Activated T-helper 2 cell treated with anti-CD3 and anti-CD28 coated beads, Interferon-gamma antibody, Interleukin-2, Interleukin-4, amounts not matched to agents 10 μg/mL and 5 μg/mL and 100 μg/mL, durations not matched to agents 14 hours and 24 hours and 36 hours (primary cell): ENCODE results near the gene APOL6. TPM values are rescaled to one million over a fixed set of nuclear protein-coding genes. Genes with fewer than 3 reads are reported as not detected.

Source experiments
- DNase-seq: peaks from one replicate; pipeline ENCODE4 v3.0.0; 2021; ENCODE audit warnings: low spot score
- H3K27ac Mint-ChIP-seq: one replicate; pipeline ENCODE4 v1.8.0; 2021; ENCODE audit warnings: mixed read lengths
- H3K27me3 Mint-ChIP-seq: one replicate; pipeline ENCODE4 v1.8.0; 2021; ENCODE audit warnings: low read depth, mixed read lengths
- H3K36me3 Mint-ChIP-seq: one replicate; pipeline ENCODE4 v1.8.0; 2021; ENCODE audit warnings: low read depth, mixed read lengths
- H3K4me1 Mint-ChIP-seq: one replicate; pipeline ENCODE4 v1.8.0; 2021; ENCODE audit warnings: low read depth, mixed read lengths
- H3K4me3 Mint-ChIP-seq: one replicate; pipeline ENCODE4 v1.8.0; 2021; ENCODE audit warnings: low read depth, mild to moderate bottlenecking, moderate library complexity, mixed read lengths
- H3K9me3 Mint-ChIP-seq: one replicate; pipeline ENCODE4 v1.8.0; 2021; ENCODE audit warnings: mixed read lengths
- intact Hi-C: fragments of 100-400 bp; cut with micrococcal nuclease; formaldehyde crosslinking; loops from one replicate; pipeline ENCODE4 v1.15.1; 2023
- total RNA-seq: library from RNA; stranded (reverse); gene quantifications from 2 replicates; pipeline ENCODE4 v1.2.3, GENCODE V29; 2022

APOL6 gene
- total RNA-seq, 1 donor from 2014 or later: 21.9 TPM

DNA sequence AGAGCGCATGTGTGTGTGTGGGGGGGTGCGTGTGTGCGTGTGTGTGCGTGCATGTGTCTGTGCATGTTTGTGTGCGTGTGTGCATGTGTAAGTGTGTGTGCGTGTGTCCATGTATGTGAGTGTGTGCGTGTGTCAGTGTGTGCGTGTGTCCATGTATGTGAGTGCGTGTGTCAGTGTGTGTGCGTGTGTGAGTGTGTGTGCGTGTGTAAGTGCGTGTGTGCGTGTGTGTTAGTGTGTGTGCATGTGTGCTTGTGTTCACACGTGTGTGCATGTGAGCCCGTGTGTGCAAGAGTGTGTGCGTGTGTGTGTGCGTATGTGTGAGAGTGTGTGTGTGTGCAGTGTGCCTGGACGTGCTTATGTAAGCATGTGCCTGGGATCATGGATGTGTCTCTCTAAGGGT is 14.7 kb upstream of the APOL6 start:
- Mint-ChIP-seq H3K36me3 (peaks cover under 1% of the 10 kb centered on the region), H3K4me1 (peaks cover 33% of the 10 kb centered on the region), H3K27me3 (peaks cover 1% of the 10 kb centered on the region), H3K4me3 (no peak overlapping the region), H3K27ac (no peak overlapping the region), H3K9me3 (peaks cover 1% of the 10 kb centered on the region)
- DNase-seq: no peak
- intact Hi-C loops: no loop called here

DNA sequence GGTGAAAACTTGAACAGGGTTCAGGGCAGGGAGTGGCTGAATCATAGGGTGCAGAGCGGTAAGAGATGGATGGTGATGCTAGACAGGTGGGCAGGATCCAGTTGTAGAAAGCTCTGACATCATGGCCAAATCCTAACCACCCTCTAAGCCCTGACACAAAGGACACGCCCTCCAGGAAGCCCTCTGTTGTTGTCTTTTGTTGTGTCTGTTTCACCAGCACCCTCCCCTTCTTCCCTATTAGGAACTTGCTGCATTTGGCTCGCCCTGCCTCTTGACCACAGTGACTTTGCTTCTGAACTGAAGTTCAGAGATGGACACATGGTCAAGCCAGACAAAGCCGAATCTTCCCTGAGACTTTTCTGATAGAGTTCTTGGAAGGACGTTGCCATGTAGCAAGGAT is 14.2 kb upstream of the APOL6 start:
- Mint-ChIP-seq H3K27ac (no peak overlapping the region), H3K4me1 (peaks cover 33% of the 10 kb centered on the region), H3K4me3 (no peak overlapping the region), H3K36me3 (no peaks in the 10 kb centered on the region), H3K9me3 (no peaks in the 10 kb centered on the region), H3K27me3 (peaks cover 1% of the 10 kb centered on the region)
- DNase-seq: no peak
- intact Hi-C loops: no loop called here

DNA sequence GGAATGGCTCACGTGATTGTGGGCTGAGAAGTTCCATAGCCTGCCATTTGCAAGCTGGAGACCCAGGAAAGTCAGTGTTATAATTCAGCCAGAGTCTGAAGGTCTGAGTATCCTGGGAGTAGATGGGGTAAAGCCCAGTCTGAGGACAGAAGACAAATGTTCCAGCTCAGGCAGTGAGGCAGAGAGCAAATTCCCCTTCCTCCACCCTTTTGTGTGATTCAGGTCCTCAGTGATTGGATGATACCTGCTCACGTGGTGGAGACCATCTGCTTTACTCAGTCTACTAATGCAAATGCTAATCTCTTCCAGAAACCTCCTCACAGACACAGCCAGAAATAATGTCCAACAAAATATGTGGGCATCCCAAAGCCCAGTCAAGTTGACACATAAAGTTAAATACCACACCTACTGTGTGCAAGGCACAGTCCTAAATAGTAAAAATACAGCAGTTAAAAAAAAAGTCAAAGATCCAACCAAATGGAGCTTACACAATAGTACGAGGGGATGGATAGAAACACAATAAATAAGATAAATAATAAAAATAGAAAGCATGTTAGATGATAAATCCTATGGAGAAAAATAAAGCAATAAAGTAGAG is 13.2 kb upstream of the APOL6 start:
- Mint-ChIP-seq H3K9me3 (no peaks in the 10 kb centered on the region), H3K36me3 (no peaks in the 10 kb centered on the region), H3K4me1 (peaks cover 25% of the 10 kb centered on the region), H3K27me3 (peaks cover 1% of the 10 kb centered on the region), H3K4me3 (no peak overlapping the region), H3K27ac (no peak overlapping the region)
- no peak for DNase-seq
- intact Hi-C loops: no loop called here

DNA sequence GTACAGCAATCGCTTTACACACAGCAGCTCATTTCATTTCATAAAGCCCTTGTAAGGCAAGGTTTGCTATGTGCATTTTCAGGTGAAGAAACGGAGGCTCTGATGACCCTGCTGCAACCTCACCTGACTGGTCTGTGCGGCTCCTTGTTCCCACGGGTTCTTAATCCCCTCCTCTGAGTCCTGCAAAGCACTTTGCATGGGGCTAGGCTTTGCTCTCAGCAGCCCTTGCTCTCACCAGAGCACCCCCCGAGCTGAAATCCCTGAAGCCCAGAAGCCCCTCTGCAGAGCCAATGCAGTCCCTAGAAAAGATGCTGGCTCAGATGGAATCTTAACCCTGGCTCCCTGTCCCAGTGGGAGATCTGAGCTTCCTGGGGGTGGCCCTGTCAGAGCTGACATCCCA is 11.0 kb upstream of the APOL6 start:
- no peaks in the 10 kb centered on the region for H3K36me3 Mint-ChIP-seq

DNA sequence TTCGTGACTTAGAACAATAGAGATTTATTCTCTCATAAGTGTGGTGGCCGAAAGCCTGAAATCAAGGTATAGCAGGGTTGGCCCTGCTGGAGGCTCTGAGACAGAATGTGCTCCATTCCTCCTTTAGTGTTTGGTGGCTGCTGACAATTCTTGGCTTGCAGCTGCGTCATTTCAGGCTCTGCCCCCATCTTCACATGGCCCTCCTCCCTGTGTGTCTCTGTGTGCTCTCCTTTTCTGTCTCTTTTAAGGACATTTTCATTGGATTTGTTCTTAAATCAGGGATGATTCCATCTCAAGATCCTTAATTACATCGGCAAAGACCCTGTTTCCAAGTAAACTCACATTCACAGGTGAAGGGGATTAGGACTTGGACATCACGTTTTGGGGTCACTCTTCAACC is 10.2 kb upstream of the APOL6 start:
- Mint-ChIP-seq H3K4me1 (peaks cover 19% of the 10 kb centered on the region), H3K27ac (no peak overlapping the region), H3K27me3 (peaks cover 1% of the 10 kb centered on the region), H3K4me3 (no peak overlapping the region), H3K36me3 (no peaks in the 10 kb centered on the region), H3K9me3 (no peaks in the 10 kb centered on the region)
- DNase-seq: no peak
- intact Hi-C loops: no loop called here

More for the DNA sequence above, 11.0 kb upstream of the APOL6 start:
- H3K27ac Mint-ChIP-seq: no peak overlapping the region
- no peaks in the 10 kb centered on the region for H3K9me3 Mint-ChIP-seq
- H3K4me3 Mint-ChIP-seq: no peak overlapping the region
- H3K27me3 Mint-ChIP-seq: peaks cover 1% of the 10 kb centered on the region
- DNase-seq: no peak
- H3K4me1 Mint-ChIP-seq: peaks cover 19% of the 10 kb centered on the region
- intact Hi-C loops: no loop called here

DNA sequence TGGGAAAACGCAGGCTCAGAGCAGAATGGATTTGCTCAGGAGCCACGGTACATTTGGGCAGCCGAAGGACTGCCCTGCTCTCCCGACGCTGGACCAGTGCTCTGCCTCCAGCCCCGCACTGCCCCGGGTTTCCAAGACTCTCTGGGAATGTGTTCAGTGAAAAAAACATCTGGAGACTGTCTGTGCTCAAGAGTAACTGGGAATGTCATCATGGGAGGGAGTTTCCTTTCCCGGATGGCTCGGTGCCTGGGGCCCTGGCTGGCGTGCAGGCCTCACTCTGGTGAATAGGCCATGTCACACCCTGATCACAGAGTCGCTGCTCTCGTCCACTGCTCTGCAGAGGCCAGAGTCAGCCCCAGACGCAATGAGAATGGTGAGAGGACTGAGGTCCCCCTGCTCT is 9.8 kb upstream of the APOL6 start:
- Mint-ChIP-seq H3K36me3 (no peaks in the 10 kb centered on the region), H3K4me1 (peaks cover 16% of the 10 kb centered on the region), H3K27ac (no peak overlapping the region), H3K9me3 (no peaks in the 10 kb centered on the region), H3K27me3 (peaks cover 1% of the 10 kb centered on the region), H3K4me3 (no peak overlapping the region)
- DNase-seq: no peak
- intact Hi-C loops: no loop called here

DNA sequence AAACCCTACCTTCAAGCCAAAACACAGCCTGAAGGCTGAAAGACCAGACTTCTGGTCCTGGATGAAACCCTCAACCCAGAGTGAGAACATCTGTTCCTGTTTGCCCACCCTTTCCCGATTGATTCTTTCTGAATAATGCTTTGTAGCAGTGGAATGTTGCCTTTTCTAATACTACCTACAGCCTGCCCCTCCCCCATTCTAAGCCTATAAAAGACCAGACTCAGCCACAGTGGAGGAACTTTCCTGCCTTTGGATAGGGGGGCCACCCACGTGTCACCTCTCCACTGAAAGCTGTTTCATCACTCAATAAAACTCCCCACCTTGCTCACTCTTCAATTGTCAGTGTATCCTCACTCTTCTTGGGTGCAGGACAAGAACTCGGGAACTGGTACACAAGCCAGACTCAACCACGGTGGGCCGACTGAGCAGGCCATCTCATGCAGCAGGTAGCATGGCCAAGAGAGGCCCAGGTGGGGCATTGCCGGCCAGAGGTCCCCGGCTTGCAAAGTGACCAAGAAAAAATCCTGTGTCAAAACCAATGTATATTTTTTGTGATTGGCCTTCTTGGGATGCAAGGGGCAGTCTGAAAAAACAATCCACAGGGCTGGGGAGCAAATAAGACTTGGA is 6.6 kb upstream of the APOL6 start:
- H3K9me3 Mint-ChIP-seq: no peaks in the 10 kb centered on the region
- H3K27ac Mint-ChIP-seq: no peak overlapping the region
- intact Hi-C loops: no loop called here
- H3K4me1 Mint-ChIP-seq: no peaks in the 10 kb centered on the region
- H3K27me3 Mint-ChIP-seq: peaks cover 1% of the 10 kb centered on the region
- H3K4me3 Mint-ChIP-seq: no peak overlapping the region
- DNase-seq: no peak
- no peaks in the 10 kb centered on the region for H3K36me3 Mint-ChIP-seq

DNA sequence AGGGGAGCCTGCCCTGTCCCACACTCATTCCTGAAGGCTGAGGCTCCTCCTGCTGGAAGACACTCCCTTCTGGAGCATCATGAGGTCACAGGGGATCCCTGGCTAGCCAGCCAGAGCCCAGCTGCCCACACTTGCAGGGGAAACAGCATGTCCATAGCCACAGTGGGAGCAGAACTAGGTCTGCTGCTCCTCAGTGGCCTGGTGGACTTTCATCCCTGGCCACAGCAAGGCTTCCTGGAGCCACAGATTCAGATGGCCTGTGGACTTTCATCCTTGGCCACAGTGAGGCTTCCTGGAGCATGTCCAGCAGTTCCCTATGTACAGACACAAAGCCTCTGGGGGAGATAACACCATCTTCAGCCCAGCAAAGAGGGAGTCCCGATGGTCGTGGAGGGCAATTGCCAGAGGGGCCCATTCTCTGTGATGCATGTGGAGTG is 5.9 kb upstream of the APOL6 start:
- Mint-ChIP-seq H3K4me1 (peaks cover 4% of the 10 kb centered on the region), H3K9me3 (no peaks in the 10 kb centered on the region), H3K27ac (no peak overlapping the region), H3K4me3 (no peak overlapping the region), H3K36me3 (no peaks in the 10 kb centered on the region), H3K27me3 (peaks cover 1% of the 10 kb centered on the region)
- DNase-seq: no peak
- intact Hi-C loops: no loop called here

DNA sequence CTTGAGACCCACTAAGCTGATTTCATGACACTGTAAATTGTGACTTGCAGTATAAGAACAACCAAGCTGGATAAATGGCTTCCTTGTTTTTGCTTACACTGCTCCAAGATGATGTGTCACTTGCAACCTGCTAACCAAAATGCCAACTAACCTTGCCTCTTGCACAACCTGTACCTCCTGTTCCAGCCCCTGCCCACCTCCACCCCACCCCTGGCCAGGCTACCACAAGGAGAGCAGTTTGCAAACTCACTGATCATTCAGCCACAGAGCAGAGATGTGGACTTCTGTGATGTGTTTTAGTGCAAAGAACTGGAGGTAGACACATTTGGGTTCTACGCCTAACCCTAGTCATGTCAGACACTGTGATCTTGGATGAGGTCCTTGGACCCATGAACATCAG is 4.3 kb upstream of the APOL6 start:
- Mint-ChIP-seq H3K4me3 (no peak overlapping the region), H3K36me3 (peaks cover 5% of the 10 kb centered on the region), H3K9me3 (no peaks in the 10 kb centered on the region), H3K4me1 (peaks cover 10% of the 10 kb centered on the region), H3K27ac (no peak overlapping the region), H3K27me3 (no peaks in the 10 kb centered on the region)
- intact Hi-C loops: no loop called here
- no peak for DNase-seq

DNA sequence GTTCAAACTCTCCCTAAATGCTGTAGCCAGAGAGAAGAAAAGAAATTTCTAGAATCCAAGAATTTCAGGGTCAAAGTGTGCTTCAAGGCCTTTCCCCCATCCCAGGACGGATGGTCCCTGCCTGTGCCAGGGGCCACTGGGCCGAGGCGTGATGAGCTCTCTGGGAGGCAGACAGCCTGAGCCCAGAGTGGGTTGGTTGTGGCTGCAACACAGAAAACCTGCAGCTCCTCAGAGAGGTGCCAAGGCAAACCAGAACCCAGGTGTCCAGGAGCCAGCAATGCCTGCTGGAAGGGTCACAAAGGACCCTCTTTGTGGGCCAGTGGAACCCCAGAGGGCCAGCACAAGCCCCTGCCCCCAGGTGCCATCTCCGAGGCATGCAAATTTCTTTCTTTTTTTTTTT is 2.6 kb upstream of the APOL6 start:
- no peaks in the 10 kb centered on the region for H3K9me3 Mint-ChIP-seq
- DNase-seq: no peak
- no peak overlapping the region for H3K27ac Mint-ChIP-seq
- H3K4me3 Mint-ChIP-seq: no peak overlapping the region
- peaks cover 22% of the 10 kb centered on the region for H3K36me3 Mint-ChIP-seq
- no peaks in the 10 kb centered on the region for H3K27me3 Mint-ChIP-seq
- peaks cover 19% of the 10 kb centered on the region for H3K4me1 Mint-ChIP-seq
- intact Hi-C loops: loop anchor here (5.0 kb wide), 1 partner anchor 47 kb away; no protein-coding TSS in a partner anchor

DNA sequence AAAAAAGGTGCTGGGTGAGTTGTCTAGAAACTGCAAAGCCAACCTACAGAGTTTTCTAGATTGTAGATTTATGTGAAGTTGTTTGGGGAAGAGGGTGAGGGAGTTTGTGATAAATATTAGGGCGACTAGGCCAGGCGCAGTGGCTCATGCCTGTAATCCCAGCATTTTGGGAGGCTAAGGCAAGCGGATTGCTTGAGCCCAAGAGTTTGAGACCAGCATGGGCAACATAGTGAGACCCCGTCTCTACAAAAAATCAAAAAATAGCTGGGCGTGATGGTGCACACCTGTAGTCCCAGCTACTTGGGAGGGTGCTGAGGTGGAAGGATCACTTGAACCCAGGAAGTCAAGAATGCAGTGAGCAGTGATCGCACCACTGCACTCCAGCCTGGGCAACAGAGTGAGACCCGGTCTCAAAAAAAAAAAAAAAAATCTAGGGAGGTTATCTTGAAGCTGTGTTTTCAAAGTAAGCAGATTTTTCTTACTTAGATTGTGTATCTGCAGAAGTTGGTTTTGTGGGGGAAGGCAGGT is 844 bp downstream of the APOL6 start:
- intact Hi-C loops: loop anchor here (2.0 to 5.0 kb wide), 3 partner anchors 18 to 590 kb away; partner anchors contain the start of gene APOL2
- Mint-ChIP-seq H3K4me1 (peaks cover 29% of the 10 kb centered on the region), H3K27ac (peak overlapping the region; percentile 100), H3K36me3 (peaks cover 51% of the 10 kb centered on the region), H3K27me3 (no peaks in the 10 kb centered on the region), H3K9me3 (peaks cover 8% of the 10 kb centered on the region), H3K4me3 (peak overlapping the region; percentile 99)
- DNase-seq: no peak

DNA sequence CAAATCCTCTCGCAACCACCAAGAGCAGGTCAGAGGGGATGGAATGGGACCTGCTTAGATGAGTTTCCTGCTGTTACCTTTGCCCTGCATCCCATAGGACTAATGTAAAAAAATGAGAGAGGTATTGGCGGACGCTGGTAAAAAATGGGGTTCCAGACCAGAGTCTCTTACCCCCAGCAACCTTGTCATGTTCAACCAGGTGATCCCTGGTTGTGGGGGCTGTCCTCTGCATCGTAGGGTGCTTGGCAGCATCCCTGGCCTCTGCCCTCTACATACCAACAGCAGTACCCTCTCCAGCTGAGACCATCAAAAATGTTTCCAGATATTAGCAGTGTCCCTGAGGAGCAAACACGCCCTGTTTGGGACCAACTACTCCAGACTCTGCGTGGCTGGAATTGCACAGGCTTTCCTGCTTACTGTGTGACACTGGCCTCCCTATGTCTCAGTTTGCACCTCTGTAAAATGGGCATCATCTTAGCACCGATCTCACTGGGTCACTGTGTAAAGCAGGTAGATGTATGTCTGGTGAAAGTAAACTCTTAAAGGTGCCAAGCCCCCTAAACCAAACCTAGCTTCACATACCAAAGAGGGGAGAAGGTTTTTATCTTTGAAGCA is 1.5 kb downstream of the APOL6 start:
- Mint-ChIP-seq H3K36me3 (peaks cover 58% of the 10 kb centered on the region), H3K27ac (peak overlapping the region; percentile 100), H3K9me3 (peaks cover 11% of the 10 kb centered on the region), H3K4me1 (peaks cover 31% of the 10 kb centered on the region), H3K27me3 (no peaks in the 10 kb centered on the region), H3K4me3 (peak overlapping the region; percentile 99)
- DNase-seq: no peak
- intact Hi-C loops: loop anchor here (2.0 to 5.0 kb wide), 3 partner anchors 19 to 589 kb away; partner anchors contain the start of gene APOL2

DNA sequence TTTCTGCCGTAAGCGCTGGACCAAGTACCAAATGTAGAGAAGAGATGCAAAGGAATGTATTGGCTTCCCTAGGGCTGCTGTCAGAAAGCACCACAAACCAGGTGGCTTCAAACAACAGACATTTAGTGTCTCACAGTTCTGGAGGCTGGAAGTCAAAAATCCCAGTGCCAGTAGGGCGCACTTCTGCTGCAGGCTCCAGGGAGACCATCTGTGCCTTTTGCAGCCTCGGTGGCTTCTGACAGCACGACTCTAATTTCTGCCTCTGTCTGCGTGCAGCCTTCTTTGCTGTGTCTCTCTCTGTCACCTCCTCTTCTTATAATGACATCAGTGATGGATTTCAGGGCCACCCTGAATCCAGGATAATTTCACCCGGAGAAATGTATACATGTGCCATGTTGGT is 2.8 kb downstream of the APOL6 start:
- Mint-ChIP-seq H3K27me3 (no peaks in the 10 kb centered on the region), H3K36me3 (peaks cover 71% of the 10 kb centered on the region), H3K4me3 (peak overlapping the region; percentile 4), H3K27ac (no peak overlapping the region), H3K4me1 (peaks cover 33% of the 10 kb centered on the region), H3K9me3 (peaks cover 11% of the 10 kb centered on the region)
- intact Hi-C loops: no loop called here
- no peak for DNase-seq
